Dedifferentiated amniotic fluid mesenchymal stem cell (primary cell): ENCODE data around the gene TFF2.

Experiments used
- DNase-seq: peaks from one replicate; pipeline ENCODE4 v3.0.0-alpha.2; 2016; ENCODE audit errors: extremely low spot score

The TFF2 gene

GRCh38 chr21:42366292-42367010, 15.7 kb upstream of the TFF2 start, which contains the start of gene TFF1:
Gene TFF1, minus strand, starts transcription at chr21:42366535. Its CDS starts 40 bp downstream, at chr21:42366495.
- DNase-seq, result no peak

- no peak for DNase-seq
Observed at GRCh38 chr21:42365770-42366169, 15.0 kb upstream of the TFF2 start.

GRCh38 chr21:42364304-42364865, 13.6 kb upstream of the TFF2 start:
- DNase-seq, result no peak

- no peak for DNase-seq
Observed at GRCh38 chr21:42363312-42363711, 12.5 kb upstream of the TFF2 start.

- DNase-seq, result no peak
Observed at GRCh38 chr21:42362700-42363099, 11.9 kb upstream of the TFF2 start.

- DNase-seq, result no peak
Observed at GRCh38 chr21:42362198-42362597, 11.4 kb upstream of the TFF2 start.

GRCh38 chr21:42361286-42361685, 10.5 kb upstream of the TFF2 start:
- no peak for DNase-seq

- DNase-seq, result no peak
Observed at GRCh38 chr21:42360317-42360716, 9.5 kb upstream of the TFF2 start.

GRCh38 chr21:42358937-42359336, 8.1 kb upstream of the TFF2 start:
- no peak for DNase-seq

GRCh38 chr21:42358261-42358660, 7.5 kb upstream of the TFF2 start:
- DNase-seq, result no peak

GRCh38 chr21:42357307-42357706, 6.5 kb upstream of the TFF2 start:
- DNase-seq, result no peak

- DNase-seq, result no peak
Observed at GRCh38 chr21:42356650-42357049, 5.9 kb upstream of the TFF2 start.

GRCh38 chr21:42356046-42356445, 5.3 kb upstream of the TFF2 start:
- DNase-seq, result no peak

- no peak for DNase-seq
Observed at GRCh38 chr21:42353623-42354022, 2.8 kb upstream of the TFF2 start.

- no peak for DNase-seq
Observed at GRCh38 chr21:42352441-42353095, 1.8 kb upstream of the TFF2 start.

- no peak for DNase-seq
Observed at GRCh38 chr21:42351626-42352440, 1.0 kb upstream of the TFF2 start.

- DNase-seq, result no peak
Observed at GRCh38 chr21:42350318-42350910, 380 bp downstream of the TFF2 start.

GRCh38 chr21:42349420-42350317, 1.1 kb downstream of the TFF2 start:
- no peak for DNase-seq

GRCh38 chr21:42348762-42349161, 2.0 kb downstream of the TFF2 start:
- DNase-seq, result no peak

GRCh38 chr21:42347601-42348327, 3.0 kb downstream of the TFF2 start:
- no peak for DNase-seq
